Activated naive CD4-positive, alpha-beta T cell treated with anti-CD3 and anti-CD28 coated beads for 36 hours (primary cell): Measurements from ENCODE around the gene SLC38A6. TPM values are rescaled to one million over a fixed set of nuclear protein-coding genes. Genes with fewer than 3 reads are reported as not detected.

Experiments
- CTCF ChIA-PET: fragments of 350-600 bp; sonication (Branson Sonifier 250); formaldehyde crosslinking; loops from one replicate; lab custom pipeline; 2021; ENCODE audit warnings: antibody characterized with exemption; lab: Charles Lee
- DNase-seq: peaks from one replicate; pipeline ENCODE4 v3.0.0-alpha.2; 2020
- H3K27ac Mint-ChIP-seq: one replicate; pipeline ENCODE4 v1.8.0; 2021; ENCODE audit warnings: mild to moderate bottlenecking, mixed read lengths
- H3K27me3 Mint-ChIP-seq: one replicate; pipeline ENCODE4 v1.8.0; 2021; ENCODE audit warnings: low read depth, mixed read lengths
- H3K36me3 Mint-ChIP-seq: one replicate; pipeline ENCODE4 v1.8.0; 2021; ENCODE audit warnings: low read depth, mixed read lengths
- H3K4me1 Mint-ChIP-seq: one replicate; pipeline ENCODE4 v1.8.0; 2021; ENCODE audit warnings: low read depth, mixed read lengths
- H3K4me3 Mint-ChIP-seq: one replicate; pipeline ENCODE4 v1.8.0; 2021; ENCODE audit warnings: mild to moderate bottlenecking, moderate library complexity, mixed read lengths
- H3K9me3 Mint-ChIP-seq: one replicate; pipeline ENCODE4 v1.8.0; 2021; ENCODE audit warnings: mixed read lengths
- intact Hi-C: fragments of 100-400 bp; cut with micrococcal nuclease; formaldehyde crosslinking; loops from one replicate; pipeline ENCODE4 v1.15.1; 2023
- total RNA-seq, 2 experiments: library from RNA; stranded (reverse); gene quantifications; one replicate each; pipeline ENCODE4 v1.2.3, GENCODE V29; 2021

The SLC38A6 gene
- total RNA-seq, 2 experiments from 2014 or later: 4.1 to 4.3 TPM

GRCh38 chr14:60964904-60965303, 16.1 kb upstream of the SLC38A6 start:
- no peak overlapping the region for H3K4me3 Mint-ChIP-seq
- no peaks in the 10 kb centered on the region for H3K9me3 Mint-ChIP-seq
- no peak for DNase-seq
- H3K36me3 Mint-ChIP-seq: peaks cover 5% of the 10 kb centered on the region
- CTCF ChIA-PET: no interaction called here
- intact Hi-C loops: loop anchor here (1.0 kb wide), 3 partner anchors 9 to 212 kb away; no protein-coding TSS in a partner anchor
- H3K27ac Mint-ChIP-seq: no peak overlapping the region
- peaks cover 13% of the 10 kb centered on the region for H3K4me1 Mint-ChIP-seq
- H3K27me3 Mint-ChIP-seq: no peaks in the 10 kb centered on the region

DNA sequence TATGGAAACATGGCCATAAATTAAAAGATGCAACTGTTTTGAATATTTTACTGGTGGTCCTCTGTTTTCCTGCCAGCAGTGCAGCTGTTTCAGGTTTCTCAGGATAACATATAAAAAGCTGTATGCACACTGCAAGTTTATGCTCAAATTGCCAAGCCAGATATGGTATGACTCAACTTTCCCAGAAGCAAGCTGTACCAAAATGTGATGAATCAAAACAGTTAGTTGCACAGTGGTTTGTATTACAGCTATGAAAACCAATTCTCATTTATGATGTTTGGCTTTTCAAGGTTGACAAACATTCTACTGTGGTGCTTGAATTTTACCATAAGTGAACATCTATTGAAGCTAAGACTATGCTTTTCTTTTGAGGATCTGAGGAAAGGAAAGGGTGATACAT, 15.6 kb upstream of the SLC38A6 start:
- no peaks in the 10 kb centered on the region for H3K27me3 Mint-ChIP-seq
- H3K4me1 Mint-ChIP-seq: peaks cover 13% of the 10 kb centered on the region
- H3K27ac Mint-ChIP-seq: no peak overlapping the region
- intact Hi-C loops: loop anchor here (1.0 kb wide), 3 partner anchors 9 to 212 kb away; no protein-coding TSS in a partner anchor
- CTCF ChIA-PET: interaction anchor here (0.6 kb wide), 2 partner anchors 118 to 319 kb away, joined by 3 to 5 read pairs; no protein-coding TSS in a partner anchor
- H3K9me3 Mint-ChIP-seq: no peaks in the 10 kb centered on the region
- DNase-seq: peak; percentile 22
- peaks cover 5% of the 10 kb centered on the region for H3K36me3 Mint-ChIP-seq
- H3K4me3 Mint-ChIP-seq: no peak overlapping the region

DNA sequence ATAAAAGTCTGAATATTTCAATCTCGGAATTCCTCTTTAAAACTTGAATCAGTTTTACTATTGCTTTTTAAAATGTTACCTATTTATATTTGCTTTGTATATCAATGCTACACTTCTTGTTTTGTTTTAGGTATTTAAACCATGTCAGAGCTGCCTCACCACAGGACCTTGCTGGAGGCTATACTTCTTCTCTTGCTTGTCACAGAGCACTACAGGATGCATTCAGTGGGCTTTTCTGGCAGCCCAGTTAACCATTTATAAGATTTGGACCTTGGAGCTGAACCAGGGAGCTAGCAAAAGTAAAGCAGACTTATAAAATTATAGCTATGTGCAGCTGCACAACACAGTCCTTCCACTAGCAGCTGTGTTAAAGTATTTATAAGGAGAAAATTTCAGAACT, 12.9 kb upstream of the SLC38A6 start:
- intact Hi-C loops: no loop called here
- no peak overlapping the region for H3K27ac Mint-ChIP-seq
- peaks cover 17% of the 10 kb centered on the region for H3K4me1 Mint-ChIP-seq
- no peaks in the 10 kb centered on the region for H3K9me3 Mint-ChIP-seq
- H3K4me3 Mint-ChIP-seq: no peak overlapping the region
- H3K36me3 Mint-ChIP-seq: peaks cover 5% of the 10 kb centered on the region
- CTCF ChIA-PET: no interaction called here
- H3K27me3 Mint-ChIP-seq: no peaks in the 10 kb centered on the region
- DNase-seq: no peak

DNA sequence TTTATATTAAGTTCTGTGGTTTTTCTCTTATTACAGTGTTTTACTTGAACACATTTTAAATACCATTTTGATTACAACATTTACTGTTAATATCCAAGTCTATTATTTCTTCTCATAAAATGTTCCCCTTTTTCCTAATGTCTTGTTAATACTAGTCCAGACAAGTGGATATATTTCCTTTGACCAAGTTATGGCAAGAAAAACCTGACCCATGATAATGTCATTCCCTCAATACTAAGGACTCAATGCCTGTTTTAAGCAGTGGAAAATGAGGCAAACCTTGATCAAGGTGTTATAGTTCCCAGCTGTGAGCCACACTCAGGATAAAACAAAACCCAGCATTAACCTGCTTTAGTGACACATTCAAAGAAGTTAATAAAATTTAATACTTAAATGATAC, 12.4 kb upstream of the SLC38A6 start:
- H3K9me3 Mint-ChIP-seq: no peaks in the 10 kb centered on the region
- intact Hi-C loops: no loop called here

GRCh38 chr14:60970146-60970545, 10.9 kb upstream of the SLC38A6 start:
- H3K4me3 Mint-ChIP-seq: no peak overlapping the region
- intact Hi-C loops: no loop called here
- peaks cover 18% of the 10 kb centered on the region for H3K4me1 Mint-ChIP-seq
- DNase-seq: no peak
- CTCF ChIA-PET: no interaction called here
- H3K36me3 Mint-ChIP-seq: peaks cover 14% of the 10 kb centered on the region
- H3K9me3 Mint-ChIP-seq: no peaks in the 10 kb centered on the region
- H3K27me3 Mint-ChIP-seq: no peaks in the 10 kb centered on the region
- no peak overlapping the region for H3K27ac Mint-ChIP-seq

More for the DNA sequence above, 12.4 kb upstream of the SLC38A6 start:
- Mint-ChIP-seq H3K4me3 (no peak overlapping the region), H3K27ac (no peak overlapping the region), H3K27me3 (no peaks in the 10 kb centered on the region), H3K36me3 (peaks cover 8% of the 10 kb centered on the region), H3K4me1 (peaks cover 20% of the 10 kb centered on the region)
- no peak for DNase-seq
- CTCF ChIA-PET: no interaction called here

DNA sequence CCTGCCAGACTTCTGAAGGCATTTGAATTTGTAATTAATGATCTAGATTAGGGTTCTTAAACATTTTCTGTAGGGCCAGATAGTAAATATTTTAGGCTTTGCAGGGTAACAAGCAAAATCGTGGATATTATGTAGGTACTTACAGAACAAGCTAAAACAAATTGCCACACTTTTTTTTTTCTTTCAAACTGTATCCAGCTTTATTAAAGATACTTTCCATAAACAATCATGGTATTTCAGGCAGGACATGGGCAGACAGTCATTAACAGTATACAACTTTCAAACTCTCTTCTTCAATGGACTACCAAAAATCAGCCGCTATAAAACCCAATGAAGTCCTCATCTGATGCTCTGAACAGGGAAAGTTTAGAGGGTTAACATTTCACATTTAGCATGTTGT, 9.8 kb upstream of the SLC38A6 start:
- Mint-ChIP-seq H3K27ac (no peak overlapping the region), H3K4me3 (no peak overlapping the region), H3K27me3 (no peaks in the 10 kb centered on the region), H3K36me3 (peaks cover 15% of the 10 kb centered on the region), H3K4me1 (peaks cover 17% of the 10 kb centered on the region), H3K9me3 (no peaks in the 10 kb centered on the region)
- CTCF ChIA-PET: no interaction called here
- intact Hi-C loops: no loop called here
- no peak for DNase-seq

DNA sequence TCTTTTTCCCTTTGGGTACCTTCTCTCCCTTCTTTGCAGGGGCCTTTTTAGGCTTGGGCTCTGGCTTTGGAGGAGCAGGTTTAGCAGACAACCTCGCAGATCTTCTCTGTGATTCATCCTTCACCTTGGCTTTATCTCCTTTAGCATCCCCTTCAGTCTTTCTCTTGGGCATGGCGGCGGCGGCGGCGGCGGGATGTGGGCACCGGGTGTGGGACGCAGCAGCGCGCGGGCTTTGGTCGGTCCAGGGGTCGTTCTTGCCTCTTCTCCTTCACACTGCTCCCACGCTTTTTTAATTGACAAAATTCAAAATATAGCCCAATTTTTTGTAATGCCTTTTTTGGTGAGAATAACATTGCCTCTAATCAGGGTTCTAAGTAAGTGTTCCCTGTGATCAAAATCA, 8.8 kb upstream of the SLC38A6 start:
- CTCF ChIA-PET: no interaction called here
- Mint-ChIP-seq H3K27me3 (no peaks in the 10 kb centered on the region), H3K27ac (no peak overlapping the region)

DNA sequence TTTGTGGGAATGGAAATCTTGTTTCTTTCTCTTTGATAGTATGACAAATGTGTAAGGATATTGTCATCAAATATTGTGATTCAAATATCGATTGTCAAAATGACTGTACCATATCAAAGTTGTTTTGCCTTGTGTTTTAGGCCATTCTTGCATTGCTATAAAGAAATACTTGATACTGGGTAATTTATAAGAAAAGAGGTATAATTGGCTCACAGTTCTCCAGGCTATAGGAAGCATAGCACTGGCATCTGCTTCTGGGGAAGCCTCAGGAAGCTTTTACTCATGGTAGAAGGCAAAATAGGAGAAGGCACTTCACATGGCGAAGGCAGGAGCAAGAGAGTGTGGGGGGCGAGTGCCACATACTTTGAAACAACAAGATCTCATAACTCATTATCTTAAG, 8.0 kb upstream of the SLC38A6 start:
- H3K4me1 Mint-ChIP-seq: peaks cover 25% of the 10 kb centered on the region
- no peak for DNase-seq
- H3K4me3 Mint-ChIP-seq: no peak overlapping the region
- CTCF ChIA-PET: no interaction called here
- no peaks in the 10 kb centered on the region for H3K9me3 Mint-ChIP-seq
- no peak overlapping the region for H3K27ac Mint-ChIP-seq
- intact Hi-C loops: no loop called here
- peaks cover 23% of the 10 kb centered on the region for H3K36me3 Mint-ChIP-seq
- H3K27me3 Mint-ChIP-seq: no peaks in the 10 kb centered on the region

More for the DNA sequence above, 8.8 kb upstream of the SLC38A6 start:
- Mint-ChIP-seq H3K4me1 (peaks cover 19% of the 10 kb centered on the region), H3K4me3 (no peak overlapping the region), H3K36me3 (peaks cover 17% of the 10 kb centered on the region), H3K9me3 (no peaks in the 10 kb centered on the region)
- no peak for DNase-seq
- intact Hi-C loops: no loop called here

- Mint-ChIP-seq H3K4me1 (peaks cover 32% of the 10 kb centered on the region), H3K27ac (no peak overlapping the region), H3K9me3 (no peaks in the 10 kb centered on the region), H3K27me3 (no peaks in the 10 kb centered on the region), H3K36me3 (peaks cover 26% of the 10 kb centered on the region), H3K4me3 (no peak overlapping the region)
- CTCF ChIA-PET: no interaction called here
- intact Hi-C loops: no loop called here
- no peak for DNase-seq
Measured at GRCh38 chr14:60974090-60974651, 6.9 kb upstream of the SLC38A6 start.

- no peaks in the 10 kb centered on the region for H3K27me3 Mint-ChIP-seq
- DNase-seq: no peak
- CTCF ChIA-PET: no interaction called here
- peaks cover 44% of the 10 kb centered on the region for H3K4me1 Mint-ChIP-seq
- H3K36me3 Mint-ChIP-seq: peaks cover 26% of the 10 kb centered on the region
- H3K27ac Mint-ChIP-seq: no peak overlapping the region
- intact Hi-C loops: no loop called here
- H3K9me3 Mint-ChIP-seq: no peaks in the 10 kb centered on the region
- H3K4me3 Mint-ChIP-seq: no peak overlapping the region
Measured at GRCh38 chr14:60975551-60975950, 5.5 kb upstream of the SLC38A6 start.

GRCh38 chr14:60977847-60978246, 3.2 kb upstream of the SLC38A6 start:
- no peak for DNase-seq
- Mint-ChIP-seq H3K4me1 (peaks cover 42% of the 10 kb centered on the region), H3K27me3 (no peaks in the 10 kb centered on the region), H3K4me3 (no peak overlapping the region), H3K27ac (no peak overlapping the region), H3K9me3 (no peaks in the 10 kb centered on the region), H3K36me3 (peaks cover 24% of the 10 kb centered on the region)
- CTCF ChIA-PET: no interaction called here
- intact Hi-C loops: no loop called here

DNA sequence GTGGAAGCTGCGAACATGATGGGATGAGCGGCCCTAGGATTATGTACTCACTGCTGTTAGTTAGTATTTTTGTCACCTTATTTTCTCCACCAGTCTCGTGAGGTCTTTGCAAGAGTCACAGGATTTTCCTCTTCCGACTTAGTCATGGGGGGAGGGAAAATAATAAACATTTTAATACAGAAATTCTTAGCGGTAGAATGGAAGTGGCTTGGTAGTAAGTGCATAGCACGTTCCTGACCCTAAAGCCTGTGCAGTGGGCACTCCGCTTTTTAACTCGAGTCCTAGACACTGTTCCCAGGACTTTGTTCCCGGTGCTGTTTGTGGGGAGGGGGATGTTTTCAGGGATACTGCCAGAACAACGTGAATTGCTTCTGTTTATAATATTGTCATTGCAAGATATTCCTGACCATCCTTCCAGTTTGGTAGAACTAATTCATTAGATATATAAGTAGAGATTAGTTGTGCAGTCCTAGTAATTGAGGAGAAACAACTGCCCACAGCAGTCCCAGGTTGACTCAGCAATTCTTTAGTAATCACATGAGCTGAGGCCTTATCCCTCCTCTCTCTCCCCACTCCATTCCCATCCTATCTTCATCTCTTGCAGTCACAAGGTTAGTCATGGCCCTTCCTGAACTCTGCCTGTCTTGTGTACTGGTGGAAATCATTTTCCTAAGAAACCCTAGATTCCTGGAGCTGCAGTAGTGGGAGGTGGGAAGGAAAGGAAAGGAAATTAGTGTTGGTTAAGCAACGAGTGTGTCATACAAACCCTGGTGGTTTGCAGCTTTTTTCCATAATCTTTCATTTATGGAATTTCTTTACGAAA, 799 bp downstream of the SLC38A6 start:
- no peak for DNase-seq
- H3K4me1 Mint-ChIP-seq: peaks cover 27% of the 10 kb centered on the region
- intact Hi-C loops: loop anchor here (1.0 to 2.0 kb wide), 8 partner anchors 196 to 781 kb away; partner anchors contain the start of genes MNAT1, PPM1A and SNAPC1

GRCh38 chr14:60984196-60984595, 3.2 kb downstream of the SLC38A6 start:
- Mint-ChIP-seq H3K27ac (no peak overlapping the region), H3K4me1 (peaks cover 14% of the 10 kb centered on the region), H3K27me3 (no peaks in the 10 kb centered on the region), H3K4me3 (no peak overlapping the region), H3K36me3 (peaks cover 8% of the 10 kb centered on the region), H3K9me3 (no peaks in the 10 kb centered on the region)
- CTCF ChIA-PET: no interaction called here
- DNase-seq: no peak
- intact Hi-C loops: no loop called here

More for the DNA sequence above, 799 bp downstream of the SLC38A6 start:
- no peaks in the 10 kb centered on the region for H3K9me3 Mint-ChIP-seq
- CTCF ChIA-PET: no interaction called here
- no peak overlapping the region for H3K4me3 Mint-ChIP-seq
- H3K27ac Mint-ChIP-seq: no peak overlapping the region
- H3K36me3 Mint-ChIP-seq: peaks cover 16% of the 10 kb centered on the region
- no peaks in the 10 kb centered on the region for H3K27me3 Mint-ChIP-seq
